Gastrocnemius medialis (tissue), 4 donors: ENCODE measurements around the gene HSD17B12. TPM values are rescaled to one million over a fixed set of nuclear protein-coding genes. Genes with fewer than 3 reads are reported as not detected.

ENCODE experiments used
- ATAC-seq, 2 donors: fragments of 150-250 bp; one replicate each; pipeline ENCODE4 v1.9.1; 2016
- DNase-seq, 2 donors: peaks; one replicate each; pipeline ENCODE4 v3.0.0-alpha.2; 2019
- H3K27ac ChIP-seq, 4 donors: fragments of 200-600 bp; sonication (generic); 1 replicate in 1 of 4; 2 replicates in 3 of 4; pipeline ENCODE4 v1.5.1; 2016 to 2018; ENCODE audit warnings: mild to moderate bottlenecking in 2 of 4, moderate library complexity in 1 of 4
- H3K27me3 ChIP-seq, 3 donors: fragments of 200-600 bp; sonication (generic) in 2 of 3; 1 replicate in 1 of 3; 2 replicates in 2 of 3; pipeline versions ENCODE4 v1.5.1 to v1.6.0; 2016 to 2019; ENCODE audit warnings: mild to moderate bottlenecking in 1 of 3, moderate library complexity in 1 of 3
- H3K36me3 ChIP-seq, 2 donors: fragments of 200-600 bp; sonication (generic) in 1 of 2; one replicate each; pipeline ENCODE4 v1.5.1; 2017 to 2018
- H3K4me1 ChIP-seq, 2 donors: fragments of 200-600 bp; sonication (generic) in 1 of 2; one replicate each; pipeline ENCODE4 v1.5.1; 2016 to 2017; ENCODE audit warnings: mild to moderate bottlenecking in 2 of 2
- H3K4me3 ChIP-seq, 4 donors: fragments of 200-600 bp; sonication (generic) in 3 of 4; 1 replicate in 1 of 4; 2 replicates in 3 of 4; pipeline ENCODE4 v1.5.1; 2016 to 2019; ENCODE audit warnings: mild to moderate bottlenecking in 2 of 4
- H3K9me3 ChIP-seq, 3 donors: fragments of 200-600 bp; sonication (generic) in 2 of 3; 1 replicate in 1 of 3; 2 replicates in 2 of 3; pipeline ENCODE4 v1.5.1; 2016 to 2019
- POLR2A ChIP-seq, 2 donors: fragments of 450-650 bp; IDR thresholded peaks; one replicate each; pipeline ENCODE4 v1.6.1; 2017; ENCODE audit warnings: antibody characterized with exemption in 2 of 2, mild to moderate bottlenecking in 2 of 2, moderate library complexity in 2 of 2
- in situ Hi-C, 4 donors: fragments of 200-750 bp; cut with MboI; loops; one replicate each; pipeline versions ENCODE4 v1.15.0 to v1.8.0; 2017; ENCODE audit warnings: low sequenced_read_pairs in 4 of 4
- intact Hi-C: fragments of 100-400 bp; cut with DNase I; formaldehyde crosslinking; loops from one replicate; pipeline ENCODE4 v1.15.1; 2023; ENCODE audit warnings: low total_unique reads
- total RNA-seq, 4 donors: library from RNA; depleted of rRNA; stranded (reverse); fragments of >200 nt; gene quantifications; one replicate each; pipeline versions ENCODE4 v1.1.0 to v1.2.3, GENCODE V29; 2016
- TF ChIP-seq, protein P1 (sequence below), 5 experiments: fragments of 450-650 bp in 3 of 5; fragments of 200-600 bp in 2 of 5; sonication (generic) in 2 of 5; IDR thresholded peaks in 4 of 5; conservative IDR thresholded peaks in 1 of 5; 1 replicate in 4 of 5; 2 replicates in 1 of 5; pipeline ENCODE4 v1.5.1; 2016 to 2019; ENCODE audit warnings: antibody characterized with exemption in 5 of 5, mild to moderate bottlenecking in 3 of 5, moderate library complexity in 3 of 5

The HSD17B12 gene
- total RNA-seq, 4 donors from 2014 or later: 20.5 to 41.1 (median 28.6) TPM

DNA sequence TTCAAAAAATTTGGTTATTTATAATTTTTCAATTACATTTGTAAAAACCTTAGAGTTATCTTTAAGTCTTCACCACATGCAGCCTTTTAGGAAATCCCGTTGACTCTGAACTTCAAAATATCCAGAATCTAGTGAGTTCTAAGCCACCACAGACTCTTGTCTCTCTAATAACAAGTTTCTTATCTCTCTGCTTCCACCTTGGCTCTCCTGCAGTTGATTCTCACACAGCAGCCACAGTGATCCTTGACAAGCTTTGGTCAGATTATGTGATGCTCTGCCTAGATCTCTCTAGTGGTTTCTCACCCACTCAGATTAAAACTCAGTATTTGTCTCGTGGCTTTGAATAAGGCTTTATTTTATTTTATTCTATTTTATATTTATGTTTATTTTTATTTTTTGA is 8.6 kb downstream of the HSD17B12 start:
- Histone ChIP-seq H3K27ac (no peak overlapping the region), H3K4me1 (peaks cover 44 to 47% of the 10 kb centered on the region in 2 donors), H3K4me3 (no peak overlapping the region), H3K9me3 (no peaks in the 10 kb centered on the region), H3K27me3 (no peaks in the 10 kb centered on the region), H3K36me3 (no peaks in the 10 kb centered on the region)
- in situ Hi-C loops: no loop called here
- TF ChIP-seq, protein P1, sequence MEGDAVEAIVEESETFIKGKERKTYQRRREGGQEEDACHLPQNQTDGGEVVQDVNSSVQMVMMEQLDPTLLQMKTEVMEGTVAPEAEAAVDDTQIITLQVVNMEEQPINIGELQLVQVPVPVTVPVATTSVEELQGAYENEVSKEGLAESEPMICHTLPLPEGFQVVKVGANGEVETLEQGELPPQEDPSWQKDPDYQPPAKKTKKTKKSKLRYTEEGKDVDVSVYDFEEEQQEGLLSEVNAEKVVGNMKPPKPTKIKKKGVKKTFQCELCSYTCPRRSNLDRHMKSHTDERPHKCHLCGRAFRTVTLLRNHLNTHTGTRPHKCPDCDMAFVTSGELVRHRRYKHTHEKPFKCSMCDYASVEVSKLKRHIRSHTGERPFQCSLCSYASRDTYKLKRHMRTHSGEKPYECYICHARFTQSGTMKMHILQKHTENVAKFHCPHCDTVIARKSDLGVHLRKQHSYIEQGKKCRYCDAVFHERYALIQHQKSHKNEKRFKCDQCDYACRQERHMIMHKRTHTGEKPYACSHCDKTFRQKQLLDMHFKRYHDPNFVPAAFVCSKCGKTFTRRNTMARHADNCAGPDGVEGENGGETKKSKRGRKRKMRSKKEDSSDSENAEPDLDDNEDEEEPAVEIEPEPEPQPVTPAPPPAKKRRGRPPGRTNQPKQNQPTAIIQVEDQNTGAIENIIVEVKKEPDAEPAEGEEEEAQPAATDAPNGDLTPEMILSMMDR (IDR thresholded peaks at IDR 0.05 in 4 of 5, conservative IDR thresholded peaks at IDR 0.05 in 1 of 5): no peak
- TF ChIP-seq POLR2A (IDR thresholded peaks at IDR 0.05): no peak
- no peak for DNase-seq
- ATAC-seq: no peak
- intact Hi-C loops: loop anchor here (5.0 to 10.0 kb wide), 2 partner anchors 48 to 114 kb away; no protein-coding TSS in a partner anchor

DNA sequence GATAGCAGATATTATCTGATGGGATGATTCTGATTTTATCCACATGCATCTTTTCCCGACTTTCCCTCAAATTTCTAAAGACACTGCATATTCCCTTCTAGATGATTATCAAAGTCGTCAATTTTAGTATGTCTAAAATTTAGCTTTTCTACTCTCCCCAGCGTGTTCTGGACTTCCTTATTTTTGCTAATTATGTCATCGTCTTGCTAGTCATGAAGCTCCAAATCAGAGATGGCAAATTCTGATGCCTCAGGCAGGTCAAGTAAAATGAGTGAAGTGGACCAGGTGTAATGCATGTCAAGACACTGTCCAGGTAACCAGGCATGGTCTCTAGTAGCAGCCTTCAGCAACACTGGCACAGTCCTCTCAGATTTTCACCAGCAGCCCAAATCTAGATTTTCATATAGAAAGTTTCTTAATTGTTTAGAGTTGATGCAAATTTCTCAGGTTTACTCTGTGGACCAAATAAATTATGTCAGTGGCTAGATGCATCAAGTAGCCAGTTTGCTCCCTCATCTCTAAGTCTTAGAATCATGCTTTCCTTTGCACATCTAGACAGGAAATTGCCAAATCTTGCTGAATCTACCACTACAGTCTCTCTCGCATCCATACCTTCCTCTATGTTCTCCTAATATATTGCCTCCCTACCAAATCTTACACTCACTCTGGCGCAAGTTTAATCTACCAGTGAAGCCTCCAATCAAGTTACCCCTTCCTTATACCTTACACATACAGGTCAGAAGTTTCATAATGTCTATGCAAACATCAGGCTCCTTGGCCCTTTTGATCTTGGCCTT is 10.6 kb downstream of the HSD17B12 start:
- ATAC-seq: no peak
- in situ Hi-C loops: no loop called here
- peaks cover 26 to 29% of the 10 kb centered on the region in 2 donors for H3K4me1 ChIP-seq

DNA sequence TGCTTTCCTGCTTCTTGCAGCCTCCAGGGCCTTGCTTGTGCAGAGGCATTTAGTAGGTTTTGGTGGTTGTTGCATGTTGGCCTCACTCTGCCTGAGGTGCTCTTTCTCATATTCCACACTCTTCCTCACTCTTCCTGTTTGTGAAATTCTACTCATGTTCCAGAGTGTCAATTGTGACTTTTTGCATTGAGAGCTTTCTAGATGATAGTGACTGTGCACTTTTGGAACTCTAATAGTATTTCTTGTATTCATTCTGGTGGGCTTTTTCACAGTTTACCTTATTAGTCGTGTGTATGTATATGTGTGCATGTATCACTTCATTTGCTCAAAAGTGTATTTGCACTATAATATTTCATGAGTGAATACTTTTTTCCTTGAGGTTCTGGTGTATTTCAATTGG is 11.3 kb downstream of the HSD17B12 start:
- no peak overlapping the region for H3K27ac ChIP-seq
- DNase-seq (no peak), ATAC-seq (no peak)
- intact Hi-C loops (no loop called here), in situ Hi-C loops (no loop called here)
- H3K9me3 ChIP-seq: no peaks in the 10 kb centered on the region
- H3K27me3 ChIP-seq: no peaks in the 10 kb centered on the region
- no peaks in the 10 kb centered on the region for H3K36me3 ChIP-seq
- H3K4me3 ChIP-seq: no peak overlapping the region
- no peak for TF ChIP-seq POLR2A (IDR thresholded peaks at IDR 0.05)
- TF ChIP-seq, protein P1 (IDR thresholded peaks at IDR 0.05 in 4 of 5, conservative IDR thresholded peaks at IDR 0.05 in 1 of 5): no peak
- H3K4me1 ChIP-seq: peaks cover 19 to 22% of the 10 kb centered on the region in 2 donors

More for the DNA sequence above, 10.6 kb downstream of the HSD17B12 start:
- intact Hi-C loops: no loop called here
- Histone ChIP-seq H3K4me3 (no peak overlapping the region), H3K27ac (no peak overlapping the region), H3K9me3 (no peaks in the 10 kb centered on the region), H3K27me3 (no peaks in the 10 kb centered on the region), H3K36me3 (no peaks in the 10 kb centered on the region)
- TF ChIP-seq, protein P1 (IDR thresholded peaks at IDR 0.05 in 4 of 5, conservative IDR thresholded peaks at IDR 0.05 in 1 of 5): no peak
- DNase-seq: no peak

DNA sequence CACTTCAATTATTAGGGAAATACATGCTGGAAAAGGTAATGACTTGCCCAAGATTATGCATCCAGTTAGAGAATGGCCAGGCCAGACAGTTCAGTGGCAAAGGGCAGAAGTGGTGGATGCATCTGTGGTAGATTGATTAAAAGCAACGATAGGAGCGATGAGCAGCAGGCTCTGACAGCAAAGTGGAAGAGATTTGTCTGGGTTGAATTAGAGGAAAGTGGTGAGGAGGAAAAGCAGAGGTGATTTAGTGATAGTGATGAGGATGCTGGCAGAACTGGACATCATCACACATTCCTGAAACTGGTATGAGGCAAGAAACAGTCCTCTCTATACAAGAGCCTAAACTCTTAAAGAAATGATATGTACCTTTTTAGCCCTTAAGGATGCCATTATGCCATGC is 12.5 kb downstream of the HSD17B12 start:
- H3K9me3 ChIP-seq: no peaks in the 10 kb centered on the region
- no peaks in the 10 kb centered on the region for H3K27me3 ChIP-seq
- H3K27ac ChIP-seq: no peak overlapping the region
- DNase-seq (no peak), ATAC-seq (no peak)
- TF ChIP-seq POLR2A (IDR thresholded peaks at IDR 0.05): no peak
- H3K4me3 ChIP-seq: no peak overlapping the region
- intact Hi-C loops: no loop called here
- no peaks in the 10 kb centered on the region for H3K36me3 ChIP-seq
- peaks cover 6 to 9% of the 10 kb centered on the region in 2 donors for H3K4me1 ChIP-seq
- in situ Hi-C loops: no loop called here

DNA sequence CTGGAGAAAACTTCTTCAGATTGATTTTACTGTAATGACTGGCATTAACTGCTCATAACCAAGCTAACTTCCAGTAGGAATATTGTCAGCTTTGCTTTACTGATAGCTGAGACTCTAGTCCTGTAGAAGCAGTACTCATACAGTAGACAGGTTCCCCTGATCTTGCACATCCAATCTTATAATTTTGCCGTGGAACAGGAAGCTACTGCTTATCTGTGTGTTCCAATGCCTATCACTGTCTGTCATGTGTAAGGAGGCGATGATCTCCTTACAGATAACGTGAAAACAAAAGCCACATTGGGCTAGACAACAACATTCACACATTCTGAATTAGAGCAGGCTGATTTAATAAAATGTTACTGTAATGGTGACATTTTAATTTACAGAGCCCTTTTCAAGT is 13.2 kb downstream of the HSD17B12 start:
- no peak overlapping the region for H3K27ac ChIP-seq
- in situ Hi-C loops (no loop called here), intact Hi-C loops (no loop called here)
- no peak for DNase-seq
- H3K36me3 ChIP-seq: no peaks in the 10 kb centered on the region
- H3K9me3 ChIP-seq: no peaks in the 10 kb centered on the region
- ATAC-seq: no peak
- no peak for TF ChIP-seq POLR2A (IDR thresholded peaks at IDR 0.05)
- H3K4me3 ChIP-seq: no peak overlapping the region
- peaks cover 3% of the 10 kb centered on the region in 2 donors for H3K4me1 ChIP-seq
- no peaks in the 10 kb centered on the region for H3K27me3 ChIP-seq
